WTC11 (cell line): Measurements from ENCODE around the gene PLTP. TPM values are rescaled to one million over a fixed set of nuclear protein-coding genes. Genes with fewer than 3 reads are reported as not detected.
A peak's percentile ranks its signal among the peaks of the same experiment; 100 is the strongest.

Source experiments
- ATAC-seq: fragments of 200-7000 bp; cut with Tn5 transposase; 2 replicates; pipeline ENCODE4 v1.10.0; 2021; ENCODE audit warnings: mild to moderate bottlenecking, moderate library complexity
- CTCF ChIA-PET: fragments of 300-600 bp; sonication (Branson Sonifier 250); formaldehyde crosslinking; loops from one replicate; lab custom pipeline; 2021; ENCODE audit warnings: antibody characterized with exemption; lab: Charles Lee
- POLR2A ChIA-PET: fragments of 350-600 bp; sonication (Branson Sonifier 250); formaldehyde crosslinking; loops from one replicate; lab custom pipeline; 2021; ENCODE audit warnings: antibody characterized with exemption; lab: Charles Lee
- DNase-seq: peaks from one replicate; pipeline ENCODE4 v3.0.0; 2021; ENCODE audit warnings: low spot score
- H3K27ac Mint-ChIP-seq: 2 replicates; pipeline ENCODE4 v1.8.0; 2021; ENCODE audit warnings: mixed read lengths
- H3K27me3 Mint-ChIP-seq: 2 replicates; pipeline ENCODE4 v1.8.0; 2021; ENCODE audit warnings: low read depth, mild to moderate bottlenecking, moderate library complexity, mixed read lengths
- H3K36me3 Mint-ChIP-seq: 2 replicates; pipeline ENCODE4 v1.8.0; 2021; ENCODE audit warnings: mixed read lengths
- H3K4me1 Mint-ChIP-seq: 2 replicates; pipeline ENCODE4 v1.8.0; 2022; ENCODE audit warnings: mixed read lengths
- H3K4me3 Mint-ChIP-seq: 2 replicates; pipeline ENCODE4 v1.8.0; 2021; ENCODE audit warnings: mild to moderate bottlenecking, moderate library complexity, mixed read lengths
- H3K9me3 Mint-ChIP-seq: 2 replicates; pipeline ENCODE4 v1.8.0; 2021; ENCODE audit warnings: mixed read lengths
- ELF4 ChIP-seq: sonication (generic); formaldehyde crosslinking; IDR thresholded peaks from 2 replicates; pipeline ENCODE4 v1.8.1; 2022; ENCODE audit warnings: low read depth, mild to moderate bottlenecking, moderate library complexity, missing genetic modification reagents
- ESRRA ChIP-seq: sonication (generic); formaldehyde crosslinking; IDR thresholded peaks from 2 replicates; pipeline ENCODE4 v1.8.1; 2022; ENCODE audit warnings: mild to moderate bottlenecking, missing genetic modification reagents, borderline replicate concordance
- GABPB1 ChIP-seq: sonication (generic); formaldehyde crosslinking; IDR thresholded peaks from 2 replicates; pipeline ENCODE4 v1.8.1; 2023; ENCODE audit warnings: mild to moderate bottlenecking, missing genetic modification reagents
- JUN ChIP-seq: sonication (generic); formaldehyde crosslinking; IDR thresholded peaks from 2 replicates; pipeline ENCODE4 v1.8.0; 2023; ENCODE audit warnings: mild to moderate bottlenecking, missing genetic modification reagents
- MYBL2 ChIP-seq: sonication (generic); formaldehyde crosslinking; IDR thresholded peaks from 2 replicates; pipeline ENCODE4 v1.8.1; 2023; ENCODE audit warnings: mild to moderate bottlenecking, moderate library complexity, missing genetic modification reagents
- PRRX2 ChIP-seq: fragments of 250-450 bp; sonication (Bioruptor Pico); IDR thresholded peaks from 2 replicates; pipeline ENCODE4 v1.8.0; 2021; ENCODE audit warnings: mild to moderate bottlenecking
- RELA ChIP-seq: sonication (generic); formaldehyde crosslinking; IDR thresholded peaks from 2 replicates; pipeline ENCODE4 v1.8.1; 2022; ENCODE audit warnings: missing genetic modification reagents, mild to moderate bottlenecking, borderline replicate concordance
- SMAD3 ChIP-seq: sonication (generic); formaldehyde crosslinking; IDR thresholded peaks from 2 replicates; pipeline ENCODE4 v1.8.0; 2022; ENCODE audit warnings: missing genetic modification reagents, mild to moderate bottlenecking, borderline replicate concordance
- TEAD1 ChIP-seq: sonication (generic); formaldehyde crosslinking; IDR thresholded peaks from 2 replicates; pipeline ENCODE4 v1.8.0; 2022; ENCODE audit warnings: mild to moderate bottlenecking, missing genetic modification reagents
- ZNF138 ChIP-seq: sonication (generic); formaldehyde crosslinking; conservative IDR thresholded peaks from 2 replicates; pipeline ENCODE4 v1.8.1; 2022; ENCODE audit warnings: mild to moderate bottlenecking, moderate library complexity, missing genetic modification reagents
- ZNF219 ChIP-seq: sonication (generic); formaldehyde crosslinking; IDR thresholded peaks from 2 replicates; pipeline ENCODE4 v1.8.0; 2023; ENCODE audit warnings: missing genetic modification reagents, mild to moderate bottlenecking, borderline replicate concordance
- total RNA-seq: library from RNA; stranded (reverse); gene quantifications from 3 replicates; pipeline ENCODE4 v1.2.3, GENCODE V29; 2021
- TF ChIP-seq, protein P1 (sequence below): sonication (generic); formaldehyde crosslinking; conservative IDR thresholded peaks from 2 replicates; pipeline ENCODE4 v1.8.1; 2022; ENCODE audit warnings: mild to moderate bottlenecking, missing genetic modification reagents
- TF ChIP-seq, protein P2 (sequence below): sonication (generic); formaldehyde crosslinking; IDR thresholded peaks from 2 replicates; pipeline ENCODE4 v1.8.1; 2022; ENCODE audit warnings: low read depth, mild to moderate bottlenecking, moderate library complexity, missing genetic modification reagents, borderline replicate concordance
- TF ChIP-seq, protein P3 (sequence below): sonication (generic); formaldehyde crosslinking; IDR thresholded peaks from 2 replicates; pipeline ENCODE4 v1.8.1; 2023; ENCODE audit warnings: mild to moderate bottlenecking, moderate library complexity, missing genetic modification reagents
- TF ChIP-seq, protein P4 (sequence below): sonication (generic); formaldehyde crosslinking; IDR thresholded peaks from 2 replicates; pipeline ENCODE4 v1.8.1; 2023; ENCODE audit warnings: mild to moderate bottlenecking, missing genetic modification reagents, moderate library complexity
- TF ChIP-seq, protein P5 (sequence below): fragments of 250-450 bp; sonication (Bioruptor Pico); conservative IDR thresholded peaks from 2 replicates; pipeline ENCODE4 v1.9.0; 2021; ENCODE audit warnings: mild to moderate bottlenecking

Gene PLTP
- total RNA-seq, 1 experiment from 2014 or later, result 109 TPM

DNA sequence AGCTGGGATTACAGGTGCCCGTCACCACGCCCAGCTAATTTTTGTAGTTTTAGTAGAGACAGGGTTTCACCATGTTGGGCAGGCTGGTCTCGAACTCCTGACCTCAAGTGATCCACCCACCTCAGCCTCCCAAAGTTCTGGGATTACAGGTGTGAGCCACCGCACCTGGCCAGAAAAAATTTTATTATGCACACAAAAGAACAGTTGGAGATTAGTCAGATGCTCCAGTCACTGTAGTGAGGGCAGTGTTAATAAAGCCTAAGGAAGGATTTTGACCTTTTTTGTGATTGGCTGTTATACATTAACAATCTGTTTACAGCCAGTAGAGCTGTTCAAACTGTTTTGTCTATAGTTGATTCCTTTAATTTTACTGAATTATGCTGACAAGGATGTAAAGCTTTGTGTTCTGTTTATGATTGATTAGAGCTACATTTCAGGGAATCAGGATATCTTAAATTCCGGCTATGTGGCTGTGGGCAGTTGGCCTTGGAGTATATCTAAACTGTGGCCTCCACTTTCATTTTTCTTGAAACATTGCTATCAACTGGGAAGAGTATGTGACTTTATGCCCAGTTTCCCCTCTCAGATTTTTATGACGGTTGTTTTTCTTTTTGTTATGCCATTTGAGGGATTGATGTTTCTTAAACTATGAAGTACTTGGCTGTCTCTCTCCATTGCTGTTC lies 44.7 kb downstream of the PLTP start (continued):
- TF ChIP-seq JUN (CRISPR knock-in tag) (no peak), TEAD1 (CRISPR knock-in tag) (no peak), RELA (no peak), MYBL2 (CRISPR knock-in tag) (no peak), PRRX2 (CRISPR knock-in tag) (no peak)
- TF ChIP-seq, protein P1, sequence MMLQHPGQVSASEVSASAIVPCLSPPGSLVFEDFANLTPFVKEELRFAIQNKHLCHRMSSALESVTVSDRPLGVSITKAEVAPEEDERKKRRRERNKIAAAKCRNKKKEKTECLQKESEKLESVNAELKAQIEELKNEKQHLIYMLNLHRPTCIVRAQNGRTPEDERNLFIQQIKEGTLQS (CRISPR knock-in tag), result no peak
- TF ChIP-seq, protein P2, sequence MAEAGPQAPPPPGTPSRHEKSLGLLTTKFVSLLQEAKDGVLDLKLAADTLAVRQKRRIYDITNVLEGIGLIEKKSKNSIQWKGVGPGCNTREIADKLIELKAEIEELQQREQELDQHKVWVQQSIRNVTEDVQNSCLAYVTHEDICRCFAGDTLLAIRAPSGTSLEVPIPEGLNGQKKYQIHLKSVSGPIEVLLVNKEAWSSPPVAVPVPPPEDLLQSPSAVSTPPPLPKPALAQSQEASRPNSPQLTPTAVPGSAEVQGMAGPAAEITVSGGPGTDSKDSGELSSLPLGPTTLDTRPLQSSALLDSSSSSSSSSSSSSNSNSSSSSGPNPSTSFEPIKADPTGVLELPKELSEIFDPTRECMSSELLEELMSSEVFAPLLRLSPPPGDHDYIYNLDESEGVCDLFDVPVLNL (CRISPR knock-in tag), result no peak

DNA sequence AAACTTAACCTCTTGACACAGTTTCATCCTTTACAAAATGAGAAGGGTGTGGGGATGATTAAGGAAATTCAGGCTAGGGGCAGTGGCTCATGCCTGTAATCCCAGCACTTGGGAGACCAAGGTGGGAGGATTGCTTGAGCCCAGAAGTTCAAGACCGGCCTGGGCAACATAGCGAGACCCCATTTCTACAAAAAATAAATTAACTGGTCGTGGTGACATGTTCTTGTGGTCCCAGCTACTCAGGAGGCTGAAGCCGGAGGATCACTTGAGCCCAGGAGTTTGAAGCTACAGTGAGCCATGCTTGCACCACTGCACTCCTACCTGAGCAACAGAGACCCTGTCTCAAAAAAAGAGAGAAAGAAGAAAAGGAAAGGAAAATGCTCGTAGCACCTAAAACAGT lies 45.5 kb downstream of the PLTP start:
- H3K27ac Mint-ChIP-seq, result no peak overlapping the region
- POLR2A ChIA-PET, result interaction anchor here (0.7 kb wide), 1 partner anchor 54 kb away, joined by 3 read pairs; no protein-coding TSS in a partner anchor

DNA sequence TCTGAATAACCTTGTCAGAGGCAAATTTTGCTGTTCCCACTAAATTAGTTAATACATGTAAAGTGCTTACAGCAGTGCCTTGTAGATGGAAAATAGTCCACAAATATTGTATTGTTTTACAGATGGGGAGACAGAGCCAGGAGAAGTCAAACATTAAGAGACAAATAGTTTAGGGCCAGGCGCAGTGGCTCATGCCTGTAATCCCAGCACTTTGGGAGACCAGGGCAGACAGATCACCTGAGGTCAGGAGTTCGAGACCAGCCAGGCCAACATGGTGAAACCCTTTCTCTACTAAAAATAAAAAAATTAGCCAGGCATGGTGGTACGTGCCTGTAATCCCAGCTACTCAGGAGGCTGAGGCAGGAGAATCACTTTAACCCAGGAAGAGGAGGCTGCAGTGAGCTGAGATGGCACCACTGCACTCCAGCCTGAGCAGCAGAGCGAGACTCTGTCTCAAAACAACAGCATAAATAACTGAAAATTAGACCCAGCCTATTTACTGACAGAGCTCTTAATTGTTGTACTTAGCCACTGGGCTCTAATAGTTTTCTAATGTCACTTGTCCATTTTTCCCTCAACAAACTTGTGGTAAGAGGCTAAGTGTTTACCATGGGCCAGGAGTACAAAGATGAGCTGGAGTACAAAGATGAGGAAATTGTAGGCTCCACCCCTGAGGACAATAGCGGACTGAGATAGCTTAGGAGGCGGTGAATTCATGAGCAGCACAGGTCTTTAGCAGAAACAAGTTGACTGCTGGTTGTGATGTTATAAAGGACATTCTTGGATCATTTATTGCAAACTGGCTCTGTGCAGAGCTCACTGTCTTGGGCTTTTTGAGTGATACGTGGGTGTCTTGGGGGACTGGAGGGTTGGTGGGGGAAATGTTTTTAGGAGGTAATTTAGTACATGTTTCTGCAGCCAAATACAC lies 48.1 kb downstream of the PLTP start:
- H3K27ac Mint-ChIP-seq, result peak overlapping the region; percentile 40; the same call in 1 of the 2 replicates
- TF ChIP-seq, protein P3, sequence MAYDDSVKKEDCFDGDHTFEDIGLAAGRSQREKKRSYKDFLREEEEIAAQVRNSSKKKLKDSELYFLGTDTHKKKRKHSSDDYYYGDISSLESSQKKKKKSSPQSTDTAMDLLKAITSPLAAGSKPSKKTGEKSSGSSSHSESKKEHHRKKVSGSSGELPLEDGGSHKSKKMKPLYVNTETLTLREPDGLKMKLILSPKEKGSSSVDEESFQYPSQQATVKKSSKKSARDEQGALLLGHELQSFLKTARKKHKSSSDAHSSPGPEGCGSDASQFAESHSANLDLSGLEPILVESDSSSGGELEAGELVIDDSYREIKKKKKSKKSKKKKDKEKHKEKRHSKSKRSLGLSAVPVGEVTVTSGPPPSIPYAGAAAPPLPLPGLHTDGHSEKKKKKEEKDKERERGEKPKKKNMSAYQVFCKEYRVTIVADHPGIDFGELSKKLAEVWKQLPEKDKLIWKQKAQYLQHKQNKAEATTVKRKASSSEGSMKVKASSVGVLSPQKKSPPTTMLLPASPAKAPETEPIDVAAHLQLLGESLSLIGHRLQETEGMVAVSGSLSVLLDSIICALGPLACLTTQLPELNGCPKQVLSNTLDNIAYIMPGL (CRISPR knock-in tag), result no peak
- peak; percentile 19; the same call in 1 of the 2 replicates for TF ChIP-seq GABPB1 (CRISPR knock-in tag)
- TF ChIP-seq, protein P4, sequence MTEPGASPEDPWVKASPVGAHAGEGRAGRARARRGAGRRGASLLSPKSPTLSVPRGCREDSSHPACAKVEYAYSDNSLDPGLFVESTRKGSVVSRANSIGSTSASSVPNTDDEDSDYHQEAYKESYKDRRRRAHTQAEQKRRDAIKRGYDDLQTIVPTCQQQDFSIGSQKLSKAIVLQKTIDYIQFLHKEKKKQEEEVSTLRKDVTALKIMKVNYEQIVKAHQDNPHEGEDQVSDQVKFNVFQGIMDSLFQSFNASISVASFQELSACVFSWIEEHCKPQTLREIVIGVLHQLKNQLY (CRISPR knock-in tag), result no peak
- ATAC-seq (no peak), DNase-seq (no peak)
- peaks cover 12% of the 10 kb centered on the region for H3K4me1 Mint-ChIP-seq
- POLR2A ChIA-PET, result no interaction called here
- no peaks in the 10 kb centered on the region for H3K27me3 Mint-ChIP-seq
- no peaks in the 10 kb centered on the region for H3K9me3 Mint-ChIP-seq
- no peaks in the 10 kb centered on the region for H3K36me3 Mint-ChIP-seq
- CTCF ChIA-PET, result interaction anchor here (0.8 to 0.9 kb wide), 3 partner anchors 9 to 40 kb away, joined by 3 to 5 read pairs (median 3); no protein-coding TSS in a partner anchor
- no peak overlapping the region for H3K4me3 Mint-ChIP-seq

More for the DNA sequence above, 45.5 kb downstream of the PLTP start:
- no peaks in the 10 kb centered on the region for H3K4me1 Mint-ChIP-seq
- no peaks in the 10 kb centered on the region for H3K36me3 Mint-ChIP-seq
- CTCF ChIA-PET, result no interaction called here
- H3K4me3 Mint-ChIP-seq, result no peak overlapping the region
- TF ChIP-seq ESRRA (CRISPR knock-in tag), result no peak
- TF ChIP-seq, all 79 proteins: peak for 0
- no peaks in the 10 kb centered on the region for H3K9me3 Mint-ChIP-seq
- DNase-seq, result no peak
- no peak for ATAC-seq
- no peaks in the 10 kb centered on the region for H3K27me3 Mint-ChIP-seq

DNA sequence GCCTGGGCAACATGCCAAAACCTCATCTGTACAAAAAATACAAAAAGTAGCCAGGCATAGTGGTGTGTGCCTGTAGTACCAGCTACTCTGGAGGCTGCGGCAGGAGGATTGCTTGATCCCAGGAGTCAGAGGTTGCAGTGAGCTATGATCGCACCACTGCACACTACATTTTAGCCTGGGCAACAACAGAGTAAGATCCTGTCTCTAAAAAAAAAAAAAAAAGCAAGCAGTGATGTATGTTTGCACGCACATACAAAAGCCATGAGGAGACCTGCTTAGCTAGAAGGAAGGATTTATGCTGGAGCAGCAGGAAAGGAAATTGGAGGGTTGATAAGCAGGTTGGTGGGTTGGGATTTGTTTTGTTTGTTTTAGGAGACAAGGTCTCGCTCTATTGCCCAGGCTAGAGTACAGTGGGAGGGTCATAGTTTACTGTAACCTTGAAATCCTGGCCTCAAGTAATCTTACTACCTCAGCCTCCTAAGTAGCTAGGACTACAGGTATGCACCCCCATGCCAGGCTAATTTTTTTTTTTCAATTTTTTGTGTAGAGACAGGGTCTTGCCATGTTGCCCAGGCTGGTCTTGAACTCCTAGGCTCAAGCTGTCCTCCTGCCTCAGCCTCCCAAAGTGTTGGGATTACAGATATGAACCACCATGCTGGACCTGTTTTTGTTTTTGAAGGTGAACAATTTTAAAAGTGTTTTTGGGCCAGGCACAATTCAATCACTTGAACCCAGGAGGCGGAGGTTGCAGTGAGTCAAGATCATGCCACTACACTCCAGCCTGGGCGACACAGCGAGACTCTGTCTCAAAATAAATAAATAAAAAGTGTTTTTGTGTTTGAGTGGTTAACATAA lies 50.5 kb downstream of the PLTP start:
- ATAC-seq, result no peak
- DNase-seq, result no peak
- H3K36me3 Mint-ChIP-seq, result no peaks in the 10 kb centered on the region
- H3K27ac Mint-ChIP-seq, result peak overlapping the region; percentile 11; the same call in 1 of the 2 replicates
- ChIA-PET POLR2A (no interaction called here), CTCF (no interaction called here)
- no peak overlapping the region for H3K4me3 Mint-ChIP-seq
- no peaks in the 10 kb centered on the region for H3K9me3 Mint-ChIP-seq
- no peaks in the 10 kb centered on the region for H3K27me3 Mint-ChIP-seq
- peaks cover 25% of the 10 kb centered on the region for H3K4me1 Mint-ChIP-seq
- TF ChIP-seq ZNF138 (CRISPR knock-in tag) (no peak), SMAD3 (CRISPR knock-in tag) (no peak), ZNF219 (CRISPR knock-in tag) (no peak), PRRX2 (CRISPR knock-in tag) (no peak), ELF4 (CRISPR knock-in tag) (no peak)
- TF ChIP-seq, protein P5, sequence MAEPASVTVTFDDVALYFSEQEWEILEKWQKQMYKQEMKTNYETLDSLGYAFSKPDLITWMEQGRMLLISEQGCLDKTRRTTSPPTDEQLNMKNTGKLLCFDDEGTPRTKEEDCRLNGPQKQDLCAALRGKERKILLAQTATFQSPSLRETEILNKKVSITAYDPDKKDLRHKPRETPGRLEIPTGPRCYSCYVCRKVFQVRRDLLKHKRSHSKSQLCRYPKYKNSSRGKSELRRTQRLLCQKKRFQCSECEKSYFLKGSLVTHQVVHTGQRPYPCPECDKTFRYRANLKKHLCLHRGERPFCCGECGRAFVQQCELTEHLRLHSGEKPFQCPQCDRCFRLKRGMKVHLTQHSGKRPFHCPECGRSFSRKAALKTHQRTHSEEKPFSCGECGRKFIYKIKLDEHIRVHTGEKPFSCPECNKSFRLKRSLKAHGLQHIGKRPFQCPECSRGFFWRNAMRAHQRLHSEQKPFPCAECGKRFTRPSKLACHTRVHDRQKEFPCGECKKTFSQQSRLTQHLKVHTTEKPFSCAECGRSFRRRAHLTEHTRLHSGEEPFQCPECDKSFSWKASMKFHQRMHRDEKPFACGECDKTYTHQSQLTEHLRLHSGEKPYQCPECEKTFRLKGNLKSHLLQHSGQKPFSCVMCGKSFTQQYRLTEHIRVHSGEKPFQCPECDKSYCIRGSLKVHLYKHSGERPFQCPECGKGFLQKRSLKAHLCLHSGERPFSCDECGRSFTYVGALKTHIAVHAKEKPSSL (CRISPR knock-in tag), result no peak
- TF ChIP-seq, protein P2 (CRISPR knock-in tag), result no peak
